Germinal center (tissue), 1 donor: ENCODE measurements around the gene SLC4A2.
"Not testable (repeated sequence)": the region's sequence is repeated elsewhere in the genome, so short reads cannot be mapped to it uniquely, and the experiment has no call there.

ENCODE experiments used
- DNase-seq: peaks from one replicate; pipeline ENCODE4 v3.0.0; 2012; ENCODE audit warnings: mixed read lengths, low spot score

SLC4A2 gene

DNA sequence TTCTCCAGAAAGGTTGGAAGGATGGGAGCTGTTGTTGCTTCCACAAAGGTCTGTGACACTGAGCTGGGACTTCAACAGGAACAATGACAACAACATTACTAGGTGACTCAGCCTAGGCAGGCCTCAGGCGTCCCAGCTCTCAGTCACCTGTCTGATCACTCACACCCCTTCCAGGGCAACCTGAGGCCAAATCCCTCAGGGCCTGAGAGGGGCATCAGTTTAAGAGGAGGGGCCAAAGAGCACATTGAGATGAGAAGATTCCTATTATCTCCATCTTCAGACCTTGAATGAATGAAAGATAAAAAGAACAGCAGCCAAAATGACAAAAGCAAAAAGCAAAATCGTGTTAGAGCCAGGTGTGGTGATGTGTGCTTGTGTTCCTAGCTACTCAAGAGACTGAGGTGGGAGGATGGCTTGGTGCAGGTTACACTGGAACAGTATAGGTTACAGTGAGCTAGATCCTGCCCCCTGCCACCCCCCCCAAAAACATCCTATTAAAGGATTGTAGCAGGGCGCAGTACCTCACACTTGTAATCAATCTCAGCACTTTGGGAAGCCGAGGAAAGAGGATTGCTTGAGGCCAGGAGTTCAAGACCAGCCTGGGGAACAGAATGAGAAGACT lies 34.8 kb upstream of the SLC4A2 start, which contains the start of gene ATG9B:
TSS of gene ATG9B (minus strand) at position 60 of the 622 bp plus-strand sequence. CDS start 71 bp downstream, outside the sequence.
- no peak for DNase-seq

DNA sequence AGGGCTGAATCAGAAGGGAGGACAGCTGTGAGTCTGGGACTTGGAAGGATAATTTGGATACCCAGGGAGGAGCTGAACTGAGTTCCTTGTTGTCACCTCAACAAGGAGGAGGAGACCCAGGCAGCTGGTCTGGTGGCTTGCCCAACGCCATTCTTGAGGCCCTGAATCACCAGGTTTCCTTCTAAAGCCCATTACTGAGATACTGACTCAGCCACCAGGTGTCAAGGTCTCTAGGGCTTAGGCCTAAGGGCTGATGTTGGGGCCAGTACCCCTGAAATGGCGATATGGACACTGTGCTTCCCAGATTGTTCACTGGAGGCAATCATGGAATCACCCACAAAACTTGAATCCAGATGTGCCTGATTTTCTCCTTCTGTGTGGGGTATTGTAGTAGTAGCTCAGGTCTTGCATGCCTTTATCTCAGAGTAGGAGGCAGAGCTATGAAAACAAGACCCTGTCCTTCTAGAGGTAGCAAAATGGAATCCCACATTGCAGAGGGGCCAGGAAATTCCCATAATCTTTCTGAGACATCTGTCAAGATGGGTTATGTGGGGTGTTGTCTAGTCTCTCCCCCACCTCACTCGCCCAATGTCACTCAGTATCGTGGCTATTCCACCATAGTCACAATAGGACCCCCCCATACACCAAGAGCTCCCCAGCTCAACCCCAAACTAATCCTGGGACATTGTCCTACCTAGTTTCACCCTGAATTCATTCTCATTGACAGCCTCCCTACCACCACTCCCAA lies 33.3 kb upstream of the SLC4A2 start:
- no peak for DNase-seq

DNA sequence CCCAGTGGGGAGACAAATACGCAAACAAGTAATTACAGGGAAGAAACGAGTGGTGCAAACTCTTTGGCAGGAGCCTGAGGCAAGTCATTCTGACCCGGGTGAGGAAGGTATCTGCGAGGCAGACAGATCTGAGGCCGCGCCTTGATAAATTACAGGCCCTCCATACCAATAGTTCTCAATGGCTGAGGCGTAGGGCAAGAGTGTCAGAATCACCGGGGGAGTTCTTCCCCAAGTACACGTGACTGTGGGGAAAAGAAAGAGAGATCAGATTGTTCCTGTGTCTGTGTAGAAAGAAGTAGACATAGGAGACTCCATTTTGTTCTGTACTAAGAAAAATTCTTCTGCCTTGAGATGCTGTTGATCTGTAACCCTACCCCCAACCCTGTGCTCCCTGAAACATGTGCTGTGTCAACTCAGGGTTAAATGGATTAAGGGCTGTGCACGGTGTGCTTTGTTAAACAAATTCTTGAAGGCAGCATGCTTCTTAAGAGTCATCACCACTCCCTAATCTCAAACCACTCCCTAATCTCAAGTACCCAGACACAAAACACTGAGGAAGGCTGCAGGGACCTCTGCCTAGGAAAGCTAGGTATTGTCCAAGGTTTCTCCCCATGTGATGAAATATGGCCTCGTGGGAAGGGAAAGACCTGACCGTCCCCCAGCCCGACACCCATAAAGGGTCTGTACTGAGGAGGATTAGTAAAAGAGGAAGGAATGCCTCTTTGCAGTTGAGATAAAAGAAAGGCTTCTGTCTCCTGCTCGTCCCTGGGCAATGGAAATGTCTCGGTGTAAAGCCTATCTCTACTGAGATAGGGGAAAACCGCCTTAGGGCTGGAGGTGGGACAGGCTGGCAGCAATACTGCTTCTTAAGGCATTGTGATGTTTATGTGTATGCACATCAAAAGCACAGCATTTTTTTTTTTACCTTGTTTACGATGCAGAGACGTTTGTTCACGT lies 32.3 kb upstream of the SLC4A2 start:
- DNase-seq: not testable (repeated sequence)

DNA sequence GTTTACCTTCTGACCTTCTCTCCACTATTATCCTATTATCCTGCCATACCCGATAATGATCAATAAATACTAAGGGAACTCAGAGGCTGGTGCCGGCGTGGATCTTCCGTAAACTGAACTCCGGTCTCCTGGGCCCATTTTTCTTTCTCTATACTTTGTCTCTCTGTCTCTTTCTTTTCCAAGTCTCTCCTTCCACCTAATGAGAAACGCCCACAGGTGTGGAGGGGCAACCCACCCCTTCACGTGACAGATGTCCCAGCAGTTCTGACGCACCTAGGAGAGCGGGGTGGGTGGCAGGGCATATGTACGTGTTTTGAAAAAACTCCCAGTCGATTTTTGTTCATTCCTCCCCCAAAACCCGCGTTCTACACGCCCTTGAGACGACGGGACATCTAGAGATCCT lies 31.7 kb upstream of the SLC4A2 start:
- not testable (repeated sequence) for DNase-seq

DNA sequence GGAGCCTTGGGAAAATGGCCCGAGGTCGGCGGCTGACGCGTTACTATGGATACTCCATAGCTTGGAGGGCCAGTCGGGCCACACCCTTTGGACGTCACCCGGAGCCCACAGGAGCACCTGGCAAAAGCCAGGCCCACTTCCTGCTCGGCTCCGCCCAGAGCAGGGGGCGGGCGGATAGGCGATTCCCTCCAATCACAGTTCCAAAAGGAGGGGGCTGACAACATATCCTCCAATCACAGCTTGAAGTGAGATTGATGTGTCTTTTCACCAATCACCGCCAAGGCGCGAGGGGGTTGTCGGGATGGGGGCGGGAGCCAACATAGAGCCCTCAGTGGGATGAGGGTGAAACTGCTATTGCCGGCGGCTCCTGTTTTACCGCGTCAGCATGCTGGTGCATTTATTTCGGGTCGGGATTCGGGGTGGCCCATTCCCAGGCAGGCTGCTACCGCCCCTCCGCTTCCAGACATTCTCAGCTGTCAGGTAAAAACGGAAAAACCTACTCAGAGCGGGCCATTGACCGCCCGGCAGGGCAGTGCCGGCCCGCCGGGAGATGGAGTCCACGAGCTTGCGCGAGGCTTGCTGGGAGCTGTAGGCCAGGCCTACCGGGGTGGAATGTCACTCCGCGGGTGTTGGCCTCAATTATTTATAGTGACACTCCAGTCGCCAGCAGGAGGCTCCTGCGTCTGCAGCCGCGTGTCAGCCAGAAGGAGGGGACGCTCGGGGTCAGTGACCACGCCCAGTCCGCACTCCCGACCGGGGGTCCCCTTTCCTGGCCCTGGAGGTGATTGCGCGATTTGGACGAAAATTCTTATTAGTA lies 31.1 kb upstream of the SLC4A2 start, which contains the start of gene ABCB8:
TSS of gene ABCB8 (plus strand) at position 320 of the 817 bp plus-strand sequence. CDS start at position 386, 66 bp downstream.
- peak; percentile 100 for DNase-seq

DNA sequence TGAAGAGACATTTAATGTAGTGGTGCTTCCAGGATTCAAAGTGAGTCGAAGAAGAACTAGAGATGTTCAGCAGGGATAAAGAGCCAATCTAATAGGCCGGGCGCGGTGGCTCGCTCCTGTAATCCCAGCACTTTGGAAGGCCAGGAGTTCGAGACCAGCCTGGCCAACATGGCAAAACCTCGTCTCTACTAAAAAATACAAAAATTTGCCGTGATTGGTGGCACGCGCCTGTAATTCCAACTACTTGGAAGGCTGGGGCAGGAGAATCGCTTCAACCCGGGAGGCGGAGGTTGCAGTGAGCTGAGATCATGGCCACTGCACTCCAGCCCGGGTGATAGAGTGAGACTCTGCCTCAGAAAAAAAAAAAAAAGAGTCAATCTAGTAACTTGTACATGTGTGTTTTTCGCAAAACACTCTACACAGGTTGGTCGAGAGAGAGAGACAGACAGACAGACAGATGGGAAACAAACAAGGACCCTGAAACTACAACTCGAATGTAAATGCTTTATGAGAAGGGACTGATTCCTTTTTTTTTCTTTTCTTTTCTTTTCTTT lies 30.4 kb upstream of the SLC4A2 start:
- no peak for DNase-seq

DNA sequence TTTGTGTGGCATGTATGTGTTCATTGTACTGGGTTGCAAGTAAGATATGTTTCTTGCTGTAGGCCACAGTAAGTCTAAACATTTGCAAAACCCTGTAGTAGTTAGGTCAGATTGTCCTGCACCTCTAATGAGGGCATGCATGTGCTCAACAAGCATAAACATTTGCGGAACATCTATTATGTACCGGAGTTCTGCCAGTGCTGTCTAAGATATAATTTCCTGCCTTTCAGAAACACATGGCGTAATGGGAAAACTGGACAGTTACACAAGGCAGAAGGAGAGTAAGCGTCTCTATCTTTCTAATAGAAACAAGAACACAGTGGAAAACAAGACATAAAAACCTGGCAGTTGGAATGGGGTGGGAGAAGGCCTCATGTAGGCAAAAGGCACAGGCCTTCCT lies 28.4 kb upstream of the SLC4A2 start:
- no peak for DNase-seq

DNA sequence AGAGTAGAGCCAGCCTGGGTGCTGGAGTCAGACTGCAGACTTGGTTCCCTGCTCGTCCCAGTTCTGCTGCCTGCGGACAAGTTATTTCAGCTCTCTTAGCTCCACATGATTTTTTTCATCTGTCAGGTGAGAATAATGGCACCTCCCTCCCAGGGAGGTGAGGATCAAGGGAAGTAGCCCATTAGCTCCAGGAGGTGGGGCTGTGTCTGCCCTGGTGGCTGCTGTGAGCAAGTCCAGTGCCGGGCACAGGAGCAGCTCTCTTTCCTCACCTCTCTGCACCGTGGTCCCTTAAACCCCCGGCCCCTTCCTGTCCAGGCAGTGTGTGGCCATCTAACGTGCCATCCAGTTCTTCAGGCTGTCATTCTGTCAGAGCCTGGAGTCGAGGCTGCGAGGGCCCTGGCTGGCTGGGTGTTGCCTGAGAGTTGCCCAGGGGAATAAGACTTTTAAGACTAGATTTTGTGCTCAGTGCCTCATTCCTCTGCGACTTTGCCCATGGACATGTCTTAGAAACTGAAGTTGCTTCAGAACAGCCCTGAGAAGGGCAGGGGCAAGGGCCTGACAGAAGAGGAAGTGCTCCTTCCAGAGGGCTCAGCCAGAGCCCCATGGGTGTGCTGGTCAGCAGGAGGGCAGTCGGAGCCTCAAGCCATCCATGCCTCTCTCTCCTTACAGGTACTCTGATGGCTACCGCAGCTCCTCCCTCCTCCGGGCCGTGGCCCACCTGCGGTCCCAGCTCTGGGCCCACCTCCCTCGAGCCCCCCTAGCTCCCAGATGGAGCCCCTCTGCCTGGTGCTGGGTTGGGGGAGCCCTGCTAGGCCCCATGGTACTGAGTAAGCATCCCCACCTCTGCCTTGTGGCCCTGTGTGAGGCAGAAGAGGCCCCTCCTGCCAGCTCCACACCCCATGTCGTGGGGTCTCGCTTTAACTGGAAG lies 26.2 kb upstream of the SLC4A2 start:
- DNase-seq: no peak

DNA sequence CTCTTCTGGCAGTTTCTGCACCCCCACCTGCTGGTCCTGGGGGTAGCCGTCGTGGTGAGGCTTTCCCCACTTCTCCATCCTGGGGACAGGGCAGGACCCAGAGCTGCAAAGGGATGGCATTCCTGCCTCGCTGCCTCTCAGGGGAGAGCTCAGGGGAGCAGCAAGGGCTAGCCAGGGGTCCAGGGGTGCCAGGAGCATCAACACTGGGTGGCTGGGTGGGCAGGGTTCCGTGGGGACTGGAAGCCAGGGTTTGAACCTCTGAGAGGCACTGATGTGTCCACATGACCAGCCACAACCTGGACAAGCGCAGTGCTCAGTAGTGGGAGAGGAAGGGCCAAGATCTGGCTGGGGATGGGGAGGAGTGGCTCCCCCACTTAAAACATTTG lies 25.5 kb upstream of the SLC4A2 start:
- DNase-seq: no peak

DNA sequence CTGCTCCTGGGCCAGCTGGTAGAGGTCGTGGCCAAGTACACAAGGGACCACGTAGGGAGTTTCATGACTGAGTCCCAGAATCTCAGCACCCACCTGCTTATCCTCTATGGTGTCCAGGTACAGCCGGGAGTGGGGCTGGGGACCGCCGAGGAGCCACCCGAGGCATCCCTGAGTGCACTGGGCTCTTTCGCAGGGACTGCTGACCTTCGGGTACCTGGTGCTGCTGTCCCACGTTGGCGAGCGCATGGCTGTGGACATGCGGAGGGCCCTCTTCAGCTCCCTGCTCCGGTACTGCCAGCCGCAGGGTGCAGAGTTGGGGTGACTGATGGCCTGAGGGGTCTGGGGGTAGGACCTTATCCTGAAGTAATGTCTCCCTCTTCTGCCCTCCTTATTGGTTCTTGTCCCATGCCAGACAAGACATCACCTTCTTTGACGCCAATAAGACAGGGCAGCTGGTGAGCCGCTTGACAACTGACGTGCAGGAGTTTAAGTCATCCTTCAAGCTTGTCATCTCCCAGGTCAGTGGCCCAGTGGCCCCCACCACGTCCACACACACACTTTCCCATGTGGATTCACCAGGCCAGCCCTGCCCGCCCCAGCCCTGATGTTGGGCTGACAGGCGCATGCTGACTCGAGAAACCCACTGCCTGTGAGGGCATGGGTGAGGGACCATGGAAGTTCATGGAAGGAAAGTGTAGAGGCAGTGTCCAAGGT lies 24.9 kb upstream of the SLC4A2 start:
- no peak for DNase-seq

DNA sequence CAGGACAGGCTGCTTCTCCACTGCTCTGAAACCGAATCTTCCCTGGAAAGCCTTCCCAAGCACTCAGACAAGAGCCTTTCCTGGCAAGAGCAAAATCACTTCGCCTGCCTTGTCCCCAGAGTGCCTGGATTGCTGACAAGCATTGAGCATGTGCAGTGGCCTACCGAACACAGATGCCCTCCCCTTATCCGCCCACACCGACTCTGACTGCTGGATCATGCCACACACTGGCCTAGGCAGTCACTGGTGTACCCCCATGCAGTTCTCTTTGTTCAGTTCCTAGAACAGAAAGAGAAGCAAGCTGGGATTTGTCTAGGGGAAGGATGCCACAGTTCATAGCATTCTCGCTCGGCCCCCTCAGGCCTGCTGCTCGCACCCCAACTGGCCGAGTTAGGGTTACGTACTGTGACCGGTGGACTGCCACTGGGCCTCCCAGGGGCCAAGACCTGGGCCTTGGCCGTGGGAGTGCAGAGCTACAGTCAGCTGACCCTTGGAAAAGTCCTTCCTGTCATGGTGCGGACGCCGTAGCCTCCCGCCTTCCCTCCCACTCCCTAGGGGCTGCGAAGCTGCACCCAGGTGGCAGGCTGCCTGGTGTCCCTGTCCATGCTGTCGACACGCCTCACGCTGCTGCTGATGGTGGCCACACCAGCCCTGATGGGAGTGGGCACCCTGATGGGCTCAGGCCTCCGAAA lies 24.2 kb upstream of the SLC4A2 start:
- no peak for DNase-seq

DNA sequence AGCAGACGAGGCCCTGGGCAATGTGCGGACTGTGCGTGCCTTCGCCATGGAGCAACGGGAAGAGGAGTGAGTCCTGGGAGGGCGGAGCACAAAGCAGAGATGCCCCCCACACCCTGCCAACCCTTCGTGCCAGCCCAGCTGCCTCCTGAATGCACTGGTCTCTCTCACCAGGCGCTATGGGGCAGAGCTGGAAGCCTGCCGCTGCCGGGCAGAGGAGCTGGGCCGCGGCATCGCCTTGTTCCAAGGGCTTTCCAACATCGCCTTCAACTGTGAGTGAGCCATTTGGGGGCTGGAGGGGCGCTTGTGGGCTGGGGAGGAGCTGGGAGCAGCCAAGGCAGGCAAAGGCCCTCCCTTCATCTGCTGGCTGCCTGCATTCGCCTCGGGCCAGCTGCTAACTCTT lies 23.5 kb upstream of the SLC4A2 start:
- no peak for DNase-seq

DNA sequence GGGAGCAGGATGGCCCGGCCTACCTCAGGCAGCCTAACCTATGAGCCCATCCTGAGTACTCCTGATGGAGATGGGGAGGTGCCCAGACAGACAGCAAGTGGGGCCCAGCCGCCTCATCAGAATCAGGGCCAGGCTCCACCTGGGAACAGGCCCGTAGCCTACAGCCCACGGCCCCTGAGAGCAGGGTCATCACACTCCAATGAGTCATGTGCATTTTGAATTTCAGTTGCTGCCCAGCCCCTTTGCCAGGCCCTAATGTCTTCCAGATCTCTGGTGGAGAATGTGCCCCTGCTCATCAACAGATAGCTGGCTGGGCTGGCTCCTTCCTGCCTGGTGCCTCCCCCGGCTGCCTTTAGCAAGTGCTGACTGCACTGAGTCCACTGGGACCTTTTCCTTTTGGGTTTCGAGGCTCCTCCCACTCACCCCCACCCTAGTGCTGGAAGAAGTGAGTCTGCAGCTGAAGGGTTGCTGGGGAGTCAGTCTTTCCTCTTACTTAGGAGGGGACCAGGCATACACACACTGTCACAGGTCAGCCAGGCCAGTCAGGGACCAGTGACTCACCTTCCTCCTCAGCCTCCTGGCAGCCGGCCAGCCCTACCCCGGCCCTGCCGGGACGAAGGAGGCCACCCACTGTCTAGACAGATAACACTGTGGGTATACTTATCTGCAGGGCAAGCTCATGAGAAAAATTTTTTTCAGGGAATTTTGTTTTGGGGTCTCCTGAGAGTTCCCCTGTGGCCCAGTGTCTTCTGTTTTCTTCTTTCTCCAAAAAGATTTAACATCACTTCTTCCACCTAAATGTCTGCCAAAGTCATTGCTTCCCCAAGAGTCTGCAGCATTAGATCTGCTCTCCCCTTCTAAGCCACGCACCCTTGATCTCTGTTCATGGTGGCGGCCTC lies 20.2 kb upstream of the SLC4A2 start:
- no peak for DNase-seq

DNA sequence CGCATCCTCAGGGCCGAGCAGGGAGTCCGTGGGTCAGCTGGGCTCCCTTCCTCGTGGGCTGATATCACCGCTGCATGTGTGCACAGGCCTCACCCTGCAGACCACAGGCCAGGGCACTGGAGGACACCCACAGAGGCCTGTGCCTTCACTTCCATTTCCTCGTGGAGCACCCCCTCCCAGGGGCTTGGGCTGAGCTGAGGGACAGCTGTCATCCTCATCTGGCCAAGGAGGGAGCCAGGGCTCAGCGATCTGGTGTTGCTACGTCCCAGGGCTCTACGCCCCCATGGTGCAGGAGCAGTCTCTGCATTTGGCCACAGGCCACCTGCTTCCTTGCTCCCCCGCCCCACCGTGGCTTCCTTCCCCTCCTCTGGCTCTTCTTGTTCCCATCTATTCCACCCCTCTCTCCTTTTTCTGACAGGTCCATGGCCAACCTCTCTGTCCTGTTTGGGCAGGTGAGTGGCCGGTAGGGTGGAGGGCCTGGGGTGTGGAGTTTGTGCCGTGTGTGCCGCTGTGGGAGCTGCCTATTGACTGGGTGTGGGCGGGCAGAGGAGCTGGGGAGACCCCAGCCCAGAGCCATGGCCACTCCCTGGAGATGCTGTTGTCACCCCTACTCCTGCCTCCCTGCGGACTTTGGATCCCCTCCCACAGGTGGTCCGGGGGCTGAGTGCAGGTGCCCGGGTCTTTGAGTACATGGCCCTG lies 19.4 kb upstream of the SLC4A2 start:
- no peak for DNase-seq

DNA sequence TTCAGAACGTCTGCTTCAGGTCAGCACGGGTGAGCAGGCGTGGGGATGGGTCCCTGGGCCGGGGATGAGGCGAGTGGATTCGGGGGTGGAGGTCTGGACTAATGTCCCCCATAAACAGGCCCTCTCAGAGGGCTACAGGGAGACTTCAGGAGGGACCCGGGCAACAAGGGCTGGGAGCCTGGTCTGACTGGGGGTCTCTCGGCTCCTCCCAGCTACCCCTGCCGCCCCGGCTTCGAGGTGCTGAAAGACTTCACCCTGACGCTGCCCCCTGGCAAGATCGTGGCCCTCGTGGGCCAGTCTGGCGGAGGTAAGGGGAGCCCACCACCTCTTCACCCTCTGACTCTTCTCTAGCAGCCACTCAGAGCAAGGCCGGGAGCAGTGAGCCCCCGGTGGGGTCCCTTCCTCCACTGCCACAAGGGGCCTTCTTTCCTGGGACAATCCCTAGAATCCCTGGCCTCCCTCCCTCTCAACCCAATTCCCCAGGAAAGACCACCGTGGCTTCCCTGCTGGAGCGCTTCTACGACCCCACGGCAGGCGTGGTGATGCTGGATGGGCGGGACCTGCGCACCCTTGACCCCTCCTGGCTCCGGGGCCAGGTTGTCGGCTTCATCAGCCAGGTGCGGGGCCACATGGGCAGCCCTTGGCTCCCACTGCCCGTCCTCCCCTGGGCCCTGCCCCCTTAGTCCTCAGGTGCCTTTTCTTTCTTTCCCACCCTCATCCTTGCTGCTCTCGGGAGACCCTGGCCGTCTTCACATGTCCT lies 18.6 kb upstream of the SLC4A2 start:
- DNase-seq: no peak

DNA sequence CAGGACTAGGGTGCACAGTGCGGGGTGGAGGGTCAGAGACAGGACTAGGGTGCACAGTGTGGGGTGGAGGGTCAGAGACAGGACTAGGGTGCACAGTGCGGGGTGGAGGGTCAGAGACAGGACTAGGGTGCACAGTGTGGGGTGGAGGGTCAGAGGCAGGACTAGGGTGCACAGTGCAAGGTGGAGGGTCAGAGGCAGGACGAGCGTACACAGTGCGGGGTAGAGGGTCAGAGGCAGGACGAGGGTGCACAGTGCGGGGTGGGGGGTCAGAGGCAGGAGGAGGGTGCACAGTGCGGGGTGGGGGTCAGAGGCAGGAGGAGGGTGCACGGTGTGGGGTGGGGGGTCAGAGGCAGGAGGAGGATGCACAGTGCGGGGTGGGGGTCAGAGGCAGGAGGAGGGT lies 15.9 kb upstream of the SLC4A2 start:
- not testable (repeated sequence) for DNase-seq
